ENCODE data around the gene C5AR1.
"Not testable (repeated sequence)": the region's sequence is repeated elsewhere in the genome, so short reads cannot be mapped to it uniquely, and the experiment has no call there.

Gene C5AR1

DNA sequence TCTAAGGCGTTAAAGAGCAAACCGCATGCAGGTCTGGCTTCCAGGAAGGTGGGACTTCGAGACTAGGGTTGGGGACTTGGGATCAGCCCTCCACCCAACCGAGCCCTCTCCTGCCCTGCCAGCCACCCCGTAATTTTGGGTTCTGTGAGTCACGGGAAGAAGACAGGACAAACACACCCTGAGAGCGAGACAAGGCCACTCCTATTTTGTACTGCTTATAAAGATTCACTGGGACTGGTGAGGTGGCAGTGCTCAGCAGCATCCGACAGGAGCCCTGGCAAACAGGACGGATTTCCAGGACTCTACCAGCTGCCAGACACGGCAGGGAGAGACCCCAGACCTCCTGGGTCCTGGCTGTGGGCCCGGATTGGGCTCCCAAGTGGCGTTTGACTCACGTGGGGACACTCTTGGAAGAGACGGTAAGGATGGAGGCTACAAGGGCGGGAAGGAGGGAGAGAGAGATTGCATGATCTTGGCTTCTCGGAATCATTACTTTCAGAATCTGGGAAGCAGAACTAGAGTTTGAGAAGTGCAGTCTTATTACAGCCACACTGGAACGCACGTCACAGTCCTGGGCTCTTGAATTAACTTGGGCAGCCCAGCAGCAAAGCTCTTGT is 22.4 kb downstream of the C5AR1 start, which contains the start of gene C5AR2:
C5AR2 (plus strand) TSS at position 245 of the 617 bp plus-strand sequence. CDS start 8,625 bp downstream, outside the sequence.
- ATAC-seq (ENCODE audit: low read depth), result no peak
- Mint-ChIP-seq H3K4me3 (no peak within 1 kb of the TSS), H3K36me3 (no peaks in the 10 kb centered on the region), H3K9me3 (peaks cover 2% of the 10 kb centered on the region), H3K4me1 (peaks cover 8% of the 10 kb centered on the region), H3K27ac (no peak within 1 kb of the TSS), H3K27me3 (peaks cover 6% of the 10 kb centered on the region)
- DNase-seq (ENCODE audit: low spot score in 2 of 2), result no peak

DNA sequence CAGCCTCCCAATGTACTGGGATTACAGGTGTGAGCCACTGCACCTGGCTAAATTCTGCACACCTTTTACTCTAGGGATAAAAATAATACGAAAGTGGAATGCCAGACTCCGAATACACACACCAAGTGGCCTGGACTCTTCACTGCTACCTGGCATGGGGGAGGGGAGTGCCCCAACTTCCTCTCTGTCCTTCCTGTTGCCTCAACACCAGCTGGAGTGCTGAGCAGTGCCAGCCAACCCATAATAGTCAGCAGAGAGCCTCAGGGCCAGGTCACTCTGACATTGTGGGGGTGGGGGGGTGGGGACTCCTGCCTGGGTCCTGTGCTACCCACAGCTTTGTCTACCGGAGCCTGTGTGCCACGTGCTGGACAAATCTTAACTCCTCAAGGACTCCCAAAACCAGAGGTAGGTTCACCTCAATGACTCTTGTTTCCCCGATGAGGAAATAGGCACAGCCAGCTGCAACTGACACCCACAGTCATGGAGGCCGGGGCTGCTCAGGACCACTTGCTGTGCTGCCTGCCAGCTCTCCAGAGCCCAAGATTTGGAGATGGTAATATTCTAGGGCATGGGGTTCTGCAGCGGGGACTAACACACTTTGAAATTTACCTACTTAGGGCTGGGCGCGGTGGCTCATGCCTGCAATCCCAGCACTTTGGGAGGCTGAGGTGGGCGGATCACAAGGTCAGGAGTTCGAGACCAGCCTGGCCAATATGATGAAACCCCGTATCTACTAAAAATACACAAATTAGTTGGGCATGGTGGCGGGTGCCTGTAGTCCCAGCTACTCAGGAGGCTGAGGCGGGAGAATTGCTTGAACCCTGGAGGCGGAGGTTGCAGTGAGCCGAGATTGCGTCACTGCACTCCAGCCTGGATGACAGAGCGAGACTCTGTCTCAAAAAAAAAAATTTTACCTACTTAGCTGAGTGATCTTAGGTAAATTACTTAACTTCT is 27.4 kb downstream of the C5AR1 start:
- H3K36me3 Mint-ChIP-seq, H3K9me3 Mint-ChIP-seq, H3K27me3 Mint-ChIP-seq, H3K27ac Mint-ChIP-seq: not testable (repeated sequence)
- ATAC-seq (ENCODE audit: low read depth), result peak; percentile 89
- peak in 1 of 2 donors; percentile 14 for DNase-seq (ENCODE audit: low spot score in 2 of 2)
- peaks cover 12% of the 10 kb centered on the region for H3K4me1 Mint-ChIP-seq
- H3K4me3 Mint-ChIP-seq, result peak overlapping the region; percentile 60

DNA sequence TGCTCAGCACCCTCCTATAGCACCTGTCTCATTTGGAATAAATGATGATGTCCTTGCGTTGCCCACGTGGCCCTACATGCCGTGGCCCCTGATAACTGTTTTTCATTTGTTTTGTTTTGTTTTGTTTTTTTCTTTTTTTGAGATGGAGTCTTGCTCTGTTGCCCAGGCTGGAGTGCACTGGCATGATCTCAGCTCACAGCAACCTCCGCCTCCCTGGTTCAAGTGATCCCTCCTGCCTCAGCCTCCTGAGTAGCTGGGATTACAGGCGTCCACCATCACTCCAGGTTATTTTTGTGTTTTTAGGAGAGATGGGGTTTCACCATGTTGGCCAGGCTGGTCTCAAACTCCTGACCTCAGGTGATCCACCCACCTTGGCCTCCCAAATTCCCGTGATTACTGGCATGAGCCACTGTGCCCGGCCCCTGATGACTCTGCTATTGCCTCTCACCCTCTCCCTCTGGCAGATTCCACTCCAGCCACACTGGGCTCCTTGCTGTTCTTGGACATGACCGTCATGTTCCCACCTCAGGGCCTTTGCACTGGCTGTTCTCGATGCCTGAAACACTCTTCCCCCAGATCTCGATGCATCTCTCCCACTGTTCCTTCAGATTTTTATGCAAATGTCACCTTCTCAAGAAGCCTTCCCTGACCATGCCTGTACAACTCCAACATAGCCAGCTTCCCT is 29.7 kb downstream of the C5AR1 start:
- no peak for DNase-seq (ENCODE audit: low spot score in 2 of 2)

DNA sequence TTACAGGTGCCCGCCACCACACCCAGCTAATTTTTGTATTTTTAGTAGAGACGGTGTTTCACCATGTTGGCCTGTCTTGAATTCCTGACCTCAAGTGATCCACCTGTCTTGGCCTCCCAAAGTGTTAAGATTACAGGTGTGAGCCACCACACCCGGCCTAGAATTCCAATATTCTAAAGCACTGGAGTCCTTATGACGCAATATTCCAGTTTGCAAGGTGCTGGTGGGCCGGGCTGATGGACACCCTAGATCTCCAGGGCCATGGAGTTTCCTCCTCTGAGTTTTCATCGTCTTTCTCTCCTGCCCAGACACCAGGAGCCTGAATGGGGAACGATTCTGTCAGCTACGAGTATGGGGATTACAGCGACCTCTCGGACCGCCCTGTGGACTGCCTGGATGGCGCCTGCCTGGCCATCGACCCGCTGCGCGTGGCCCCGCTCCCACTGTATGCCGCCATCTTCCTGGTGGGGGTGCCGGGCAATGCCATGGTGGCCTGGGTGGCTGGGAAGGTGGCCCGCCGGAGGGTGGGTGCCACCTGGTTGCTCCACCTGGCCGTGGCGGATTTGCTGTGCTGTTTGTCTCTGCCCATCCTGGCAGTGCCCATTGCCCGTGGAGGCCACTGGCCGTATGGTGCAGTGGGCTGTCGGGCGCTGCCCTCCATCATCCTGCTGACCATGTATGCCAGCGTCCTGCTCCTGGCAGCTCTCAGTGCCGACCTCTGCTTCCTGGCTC is 31.0 kb downstream of the C5AR1 start:
- no peak for DNase-seq (ENCODE audit: low spot score in 2 of 2)
- no peak for ATAC-seq (ENCODE audit: low read depth)
- H3K27ac Mint-ChIP-seq, result no peak overlapping the region
- no peak overlapping the region for H3K4me3 Mint-ChIP-seq
- H3K36me3 Mint-ChIP-seq, result peaks cover 8% of the 10 kb centered on the region
- H3K4me1 Mint-ChIP-seq, result peaks cover 12% of the 10 kb centered on the region
- H3K27me3 Mint-ChIP-seq, result peaks cover 8% of the 10 kb centered on the region
- peaks cover 2% of the 10 kb centered on the region for H3K9me3 Mint-ChIP-seq

More for the DNA sequence above, 29.7 kb downstream of the C5AR1 start:
- no peak overlapping the region for H3K27ac Mint-ChIP-seq
- no peak for ATAC-seq (ENCODE audit: low read depth)
- peaks cover 2% of the 10 kb centered on the region for H3K9me3 Mint-ChIP-seq
- peaks cover 8% of the 10 kb centered on the region for H3K36me3 Mint-ChIP-seq
- H3K4me3 Mint-ChIP-seq, result no peak overlapping the region
- H3K4me1 Mint-ChIP-seq, result peaks cover 12% of the 10 kb centered on the region
- H3K27me3 Mint-ChIP-seq, result peaks cover 8% of the 10 kb centered on the region

DNA sequence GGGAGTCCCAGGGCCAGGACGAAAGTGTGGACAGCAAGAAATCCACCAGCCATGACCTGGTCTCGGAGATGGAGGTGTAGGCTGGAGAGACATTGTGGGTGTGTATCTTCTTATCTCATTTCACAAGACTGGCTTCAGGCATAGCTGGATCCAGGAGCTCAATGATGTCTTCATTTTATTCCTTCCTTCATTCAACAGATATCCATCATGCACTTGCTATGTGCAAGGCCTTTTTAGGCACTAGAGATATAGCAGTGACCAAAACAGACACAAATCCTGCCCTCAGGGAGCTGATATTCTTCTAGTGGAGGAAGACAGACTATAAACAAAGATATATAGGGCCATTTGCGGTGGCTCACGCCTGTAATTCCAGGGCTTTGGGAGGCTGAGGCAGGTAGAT is 32.1 kb downstream of the C5AR1 start:
- Mint-ChIP-seq H3K4me1 (peaks cover 6% of the 10 kb centered on the region), H3K4me3 (no peak overlapping the region), H3K9me3 (no peaks in the 10 kb centered on the region), H3K27ac (no peak overlapping the region), H3K36me3 (peaks cover 8% of the 10 kb centered on the region), H3K27me3 (peaks cover 6% of the 10 kb centered on the region)
- DNase-seq (ENCODE audit: low spot score in 2 of 2) (no peak), ATAC-seq (ENCODE audit: low read depth) (no peak)

DNA sequence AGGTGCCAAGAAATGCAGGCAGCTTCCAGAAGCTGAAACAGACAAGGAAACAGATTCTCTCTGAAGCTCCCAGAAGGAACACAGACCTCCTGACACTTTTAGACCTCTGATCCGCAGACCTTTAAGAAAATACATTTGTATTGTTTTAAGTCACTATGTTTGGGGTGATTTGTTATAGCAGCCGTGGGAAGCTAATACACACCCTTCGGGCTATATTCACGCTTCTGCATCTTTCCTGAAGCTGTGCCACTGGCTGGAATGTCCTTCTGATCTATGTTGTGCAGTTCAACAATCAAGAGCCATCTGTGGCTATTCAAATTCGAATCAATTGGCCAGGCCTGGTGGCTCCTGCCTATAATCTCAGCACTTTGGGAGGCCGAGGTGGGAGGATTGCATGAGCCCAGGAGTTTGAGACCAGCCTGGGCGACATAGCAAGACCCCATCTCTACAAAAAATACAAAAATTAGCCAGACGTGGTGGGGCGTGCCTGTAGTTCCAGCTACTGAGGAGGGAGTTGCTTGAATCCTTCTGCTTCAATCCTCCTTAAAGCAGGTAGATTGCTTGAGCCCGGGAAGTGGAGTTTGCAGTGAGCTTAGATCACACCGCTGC is 33.6 kb downstream of the C5AR1 start:
- H3K9me3 Mint-ChIP-seq, result no peaks in the 10 kb centered on the region
- ATAC-seq (ENCODE audit: low read depth) (no peak), DNase-seq (ENCODE audit: low spot score in 2 of 2) (no peak)
- H3K27me3 Mint-ChIP-seq, result peaks cover 6% of the 10 kb centered on the region
- H3K27ac Mint-ChIP-seq, result no peak overlapping the region
- H3K4me3 Mint-ChIP-seq, result no peak overlapping the region
- peaks cover 8% of the 10 kb centered on the region for H3K36me3 Mint-ChIP-seq
- H3K4me1 Mint-ChIP-seq, result peaks cover 2% of the 10 kb centered on the region

DNA sequence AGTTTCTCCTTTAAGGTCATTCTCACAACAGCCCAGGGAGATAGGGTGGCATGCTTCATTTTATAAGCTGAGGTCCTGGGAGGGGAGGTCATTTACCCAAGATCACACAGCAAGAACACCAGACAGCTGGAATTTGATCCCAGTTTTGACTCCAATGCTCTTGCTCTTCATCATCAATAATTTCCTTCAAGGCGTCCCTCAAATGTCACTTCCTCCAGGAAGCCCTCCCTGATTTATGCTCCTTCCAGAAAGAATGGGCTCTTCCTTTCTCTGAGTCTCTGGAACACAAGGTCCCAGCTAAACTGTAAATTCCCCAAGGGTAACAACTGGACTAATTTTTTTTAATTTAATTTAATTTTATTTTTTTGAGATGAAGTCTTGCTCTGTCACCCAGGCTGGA is 34.8 kb downstream of the C5AR1 start:
- Mint-ChIP-seq H3K36me3 (peaks cover 8% of the 10 kb centered on the region), H3K27me3 (peaks cover 6% of the 10 kb centered on the region), H3K9me3 (no peaks in the 10 kb centered on the region), H3K27ac (no peak overlapping the region), H3K4me3 (no peak overlapping the region), H3K4me1 (peaks cover 9% of the 10 kb centered on the region)
- no peak for DNase-seq (ENCODE audit: low spot score in 2 of 2)
- ATAC-seq (ENCODE audit: low read depth), result no peak

DNA sequence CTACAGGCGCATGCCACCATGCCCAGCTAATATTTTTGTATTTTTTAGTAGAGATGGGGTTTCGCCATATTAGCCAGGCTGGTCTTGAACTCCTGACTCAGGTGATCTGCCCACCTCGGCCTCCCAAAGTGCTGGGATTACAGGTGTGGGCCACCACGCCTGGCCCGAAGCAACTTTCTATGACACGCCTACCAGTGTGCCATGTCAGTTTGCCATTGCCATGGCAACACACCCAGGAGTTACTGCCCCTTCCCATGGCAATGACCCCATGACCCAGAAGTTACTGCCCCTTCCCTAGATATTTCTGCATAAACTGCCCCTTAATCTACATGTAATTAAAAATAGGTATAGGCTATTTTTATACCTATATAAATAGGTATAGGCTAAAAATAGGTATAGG is 36.4 kb downstream of the C5AR1 start:
- not testable (repeated sequence) for H3K9me3 Mint-ChIP-seq

DNA sequence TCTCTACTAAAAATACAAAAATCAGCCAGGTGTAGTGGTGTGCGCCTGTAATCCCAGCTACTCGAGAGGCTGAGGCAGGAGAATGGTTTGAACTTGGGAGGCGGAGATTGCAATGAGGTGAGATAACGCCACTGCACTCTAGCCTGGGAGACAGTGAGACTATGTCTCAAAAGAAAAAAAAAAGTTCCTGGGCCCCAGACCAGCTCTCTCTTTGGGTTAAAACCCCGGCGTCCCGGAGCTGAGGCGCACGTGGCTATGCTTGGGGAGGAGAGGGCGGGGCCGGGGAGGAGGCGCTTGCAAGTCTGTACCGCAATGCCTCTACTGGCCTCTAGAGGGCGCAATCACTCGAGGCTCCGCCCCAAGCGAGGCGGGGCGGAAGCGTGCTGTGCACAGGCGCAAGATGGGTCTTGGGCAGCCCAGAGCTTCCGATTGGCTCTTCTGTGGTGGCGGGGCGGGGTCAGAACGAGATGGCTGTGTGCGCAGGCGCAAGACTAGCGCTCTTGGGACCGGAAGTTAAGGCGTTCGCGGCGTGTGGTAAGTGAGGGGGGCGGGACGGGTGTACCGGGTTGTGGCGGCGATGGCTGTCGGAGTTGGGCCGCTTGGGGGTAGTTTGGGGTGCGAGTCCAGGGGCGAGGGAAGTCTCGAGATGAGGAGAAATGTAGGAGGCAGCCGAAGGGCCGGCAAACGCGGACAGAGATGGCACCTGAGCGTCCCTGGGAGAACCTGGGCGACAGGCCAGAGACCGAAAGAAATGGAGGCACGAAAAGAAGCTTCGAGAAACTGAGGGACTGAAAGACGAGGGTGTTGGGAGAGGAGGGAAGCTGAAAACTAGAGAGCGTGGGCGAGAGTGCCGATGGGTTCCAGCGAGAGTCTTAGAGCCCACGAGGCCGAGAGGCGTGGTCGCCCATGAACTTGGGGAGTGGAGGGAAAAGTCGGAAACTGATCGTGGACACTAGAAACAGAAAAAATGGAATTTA is 39.4 kb downstream of the C5AR1 start, which contains the start of gene DHX34:
DHX34 (plus strand) TSS at position 497 of the 977 bp plus-strand sequence. CDS start 3,716 bp downstream, outside the sequence.
- Mint-ChIP-seq H3K4me3 (peak within 1 kb of the TSS; percentile 94), H3K4me1 (peaks cover 23% of the 10 kb centered on the region), H3K36me3 (peaks cover 9% of the 10 kb centered on the region), H3K9me3 (no peaks in the 10 kb centered on the region), H3K27ac (peak within 1 kb of the TSS; percentile 92), H3K27me3 (no peaks in the 10 kb centered on the region)
- DNase-seq (ENCODE audit: low spot score in 2 of 2) (peak; percentile 98 to 100), ATAC-seq (ENCODE audit: low read depth) (peak; percentile 94)

More for the DNA sequence above, 36.4 kb downstream of the C5AR1 start:
- H3K36me3 Mint-ChIP-seq, result peaks cover 11% of the 10 kb centered on the region
- not testable (repeated sequence) for ATAC-seq (ENCODE audit: low read depth); H3K4me3 Mint-ChIP-seq; H3K27ac Mint-ChIP-seq; DNase-seq (ENCODE audit: low spot score in 2 of 2); H3K27me3 Mint-ChIP-seq
- peaks cover 17% of the 10 kb centered on the region for H3K4me1 Mint-ChIP-seq

DNA sequence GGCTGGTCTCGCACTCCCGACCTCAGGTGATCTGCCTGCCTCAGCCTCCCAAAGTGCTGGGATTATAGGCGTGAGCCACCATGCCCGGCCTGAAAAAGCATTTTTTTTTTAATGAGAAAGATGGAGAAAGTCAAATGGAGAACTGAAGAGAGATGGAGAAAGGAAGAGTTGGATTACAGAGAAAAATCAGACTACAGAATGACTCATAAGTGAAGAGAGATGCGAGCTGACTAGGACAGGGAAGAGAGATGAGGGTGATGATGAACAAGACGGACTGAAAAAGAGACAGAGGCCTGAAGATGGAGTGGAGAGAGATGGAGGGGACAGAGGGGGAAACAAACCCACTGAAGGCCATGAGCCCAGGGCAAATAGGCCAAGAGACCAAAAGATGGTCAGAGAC is 41.0 kb downstream of the C5AR1 start:
- ATAC-seq (ENCODE audit: low read depth), result no peak
- DNase-seq (ENCODE audit: low spot score in 2 of 2), result no peak
- no peaks in the 10 kb centered on the region for H3K9me3 Mint-ChIP-seq
- H3K4me3 Mint-ChIP-seq, result peak overlapping the region; percentile 18
- no peaks in the 10 kb centered on the region for H3K27me3 Mint-ChIP-seq
- H3K4me1 Mint-ChIP-seq, result peaks cover 27% of the 10 kb centered on the region
- H3K36me3 Mint-ChIP-seq, result peaks cover 16% of the 10 kb centered on the region
- H3K27ac Mint-ChIP-seq, result peak overlapping the region; percentile 24

DNA sequence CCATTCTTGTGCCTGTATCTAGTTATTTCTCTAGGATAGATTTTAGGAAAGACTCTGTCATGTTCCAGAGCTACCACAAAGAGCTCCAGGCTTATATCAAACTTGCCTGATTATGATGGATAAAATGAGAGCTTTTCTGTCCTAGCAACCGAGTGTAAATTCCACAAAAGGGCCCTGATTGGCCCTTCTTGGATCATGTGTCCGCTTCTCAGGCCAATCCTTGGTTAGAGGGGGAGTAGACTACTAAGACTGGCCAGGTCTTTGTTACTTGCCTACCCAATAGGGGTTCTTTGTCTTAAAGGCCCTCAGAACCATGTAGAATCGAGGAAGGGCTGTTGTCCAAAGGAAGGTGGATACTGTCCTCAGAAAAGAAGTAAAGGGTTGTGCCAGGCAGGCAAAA is 41.9 kb downstream of the C5AR1 start:
- Mint-ChIP-seq H3K4me3 (no peak overlapping the region), H3K27ac (no peak overlapping the region), H3K4me1 (peaks cover 27% of the 10 kb centered on the region), H3K9me3 (no peaks in the 10 kb centered on the region), H3K36me3 (peaks cover 23% of the 10 kb centered on the region), H3K27me3 (no peaks in the 10 kb centered on the region)
- ATAC-seq (ENCODE audit: low read depth) (no peak), DNase-seq (ENCODE audit: low spot score in 2 of 2) (no peak)

DNA sequence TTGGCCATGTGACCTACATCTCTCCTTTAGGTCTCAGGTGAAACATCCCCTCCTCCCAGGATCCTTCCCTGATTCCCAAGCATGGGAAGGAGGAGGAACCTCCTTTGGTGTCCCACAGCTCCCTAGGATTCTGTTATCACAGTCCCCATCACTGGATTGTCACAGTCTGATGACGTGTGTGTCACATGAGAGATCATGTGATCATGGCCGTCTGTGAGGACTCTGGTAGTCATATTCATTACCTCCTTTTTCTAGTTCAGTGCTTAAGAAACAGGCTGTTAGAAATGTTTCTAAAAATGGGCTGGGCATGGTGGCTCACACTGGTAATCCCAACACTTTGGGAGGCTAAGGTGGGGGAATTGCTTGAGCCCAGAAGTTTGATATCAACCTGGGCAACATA is 42.4 kb downstream of the C5AR1 start:
- H3K4me1 Mint-ChIP-seq, result peaks cover 27% of the 10 kb centered on the region
- peaks cover 24% of the 10 kb centered on the region for H3K36me3 Mint-ChIP-seq
- no peak overlapping the region for H3K4me3 Mint-ChIP-seq
- ATAC-seq (ENCODE audit: low read depth), result no peak
- H3K9me3 Mint-ChIP-seq, result no peaks in the 10 kb centered on the region
- H3K27me3 Mint-ChIP-seq, result no peaks in the 10 kb centered on the region
- H3K27ac Mint-ChIP-seq, result no peak overlapping the region
- no peak for DNase-seq (ENCODE audit: low spot score in 2 of 2)

Data from memory B cell (primary cell).